ENCODE measurements around the gene CDT1. TPM values are rescaled to one million over a fixed set of nuclear protein-coding genes. Genes with fewer than 3 reads are reported as not detected.
A peak's percentile ranks its signal among the peaks of the same experiment; 100 is the strongest.
"Not testable (repeated sequence)": the region's sequence is repeated elsewhere in the genome, so short reads cannot be mapped to it uniquely, and the experiment has no call there.

The CDT1 gene
- total and polyA plus RNA-seq, 9 donors = 2.7 to 17.3 (median 12.1) TPM

DNA sequence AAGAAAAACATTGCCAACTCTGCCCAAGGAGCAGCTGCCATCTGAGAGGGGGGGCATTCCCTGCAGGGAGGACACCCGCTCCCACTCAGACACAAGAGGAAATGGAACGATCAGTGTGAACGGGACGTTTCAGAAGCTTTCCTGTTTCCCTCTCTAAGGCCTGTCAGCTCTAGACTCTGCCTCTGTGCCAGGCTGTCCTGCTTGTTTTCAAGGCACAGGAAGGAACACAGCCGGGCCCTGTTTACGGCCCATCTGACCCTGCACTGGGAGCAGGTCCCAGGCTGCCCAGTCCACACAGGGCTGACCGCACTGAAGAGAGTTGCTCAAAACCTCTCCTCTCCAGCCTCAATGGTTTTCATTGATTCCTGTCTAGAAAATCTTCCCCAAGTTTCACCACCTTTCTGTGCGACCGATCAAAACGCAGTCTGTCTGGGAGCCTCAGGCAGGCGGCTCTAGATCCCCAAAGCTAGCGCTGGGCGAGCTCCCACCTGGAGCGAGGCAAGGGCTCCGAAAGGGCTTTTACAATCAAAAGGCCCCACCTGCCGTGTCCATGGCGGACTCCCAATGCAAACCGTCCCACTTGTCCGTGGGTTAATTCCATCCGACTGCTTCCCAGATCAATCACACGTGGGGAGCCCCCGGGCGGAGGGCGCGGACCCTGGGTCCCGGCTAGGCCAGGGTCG, 20.1 kb upstream of the CDT1 start:
- H3K27ac ChIP-seq (ENCODE audit: low read length) = peak overlapping the region; percentile 74
- peak overlapping the region; percentile 50 for H3K4me3 ChIP-seq (ENCODE audit: low read length)
- H3K4me1 ChIP-seq (ENCODE audit: control insufficient read depth, insufficient read depth, low read length) = peaks cover 52% of the 10 kb centered on the region
- DNase-seq = peak; percentile 58
- 47% methylated on average over 18 of the region's 27 CpGs for WGBS (ENCODE audit: insufficient coverage)
- no peaks in the 10 kb centered on the region for H3K9me3 ChIP-seq (replicated peaks; ENCODE audit: control insufficient read depth, low read depth, low read length)
- H3K27me3 ChIP-seq (ENCODE audit: control insufficient read depth, insufficient read depth, low read length) = peaks cover 39% of the 10 kb centered on the region
- H3K36me3 ChIP-seq (ENCODE audit: control insufficient read depth, insufficient read depth, low read length) = no peaks in the 10 kb centered on the region

DNA sequence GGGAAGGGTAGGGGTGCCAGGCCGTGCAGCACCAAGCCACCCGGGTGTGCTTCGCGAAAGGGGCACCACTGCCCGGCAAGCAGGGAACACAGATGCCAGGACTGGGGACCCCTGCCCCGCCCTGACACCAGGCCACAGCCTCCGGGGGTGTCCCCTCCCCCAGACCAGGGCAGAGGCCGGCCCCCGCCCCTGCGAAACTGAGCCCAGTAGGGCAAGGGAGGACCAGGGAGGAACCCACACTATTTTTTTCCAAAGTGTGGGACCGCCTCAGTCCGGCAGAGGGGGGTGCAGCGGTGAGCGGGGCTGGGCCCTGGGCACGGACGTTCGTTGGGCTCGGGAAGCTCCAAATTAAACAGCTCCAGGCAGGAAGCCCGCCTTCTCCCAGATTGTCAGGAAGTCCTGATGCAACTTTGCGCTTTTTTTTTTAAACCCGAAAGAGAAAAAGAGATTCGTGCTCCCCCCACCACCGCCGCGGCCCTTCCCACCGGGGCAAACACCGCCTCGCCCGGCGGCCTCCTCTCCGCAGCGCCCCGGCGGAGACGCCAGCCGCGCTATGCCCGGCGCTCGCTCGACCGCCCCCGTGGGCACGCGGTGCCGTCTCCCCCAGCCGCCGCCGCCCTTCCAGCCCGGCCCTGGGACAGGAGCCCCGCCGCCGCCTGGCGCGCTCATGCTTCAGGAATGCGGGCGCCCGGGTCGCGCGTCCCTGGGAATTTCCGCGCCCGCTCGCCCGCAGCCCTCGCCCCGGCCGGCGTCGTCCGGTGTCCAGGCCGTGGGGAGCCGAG, 19.3 kb upstream of the CDT1 start:
- Histone ChIP-seq H3K27ac (ENCODE audit: low read length) (peak overlapping the region; percentile 74), H3K4me3 (ENCODE audit: low read length) (peak overlapping the region; percentile 50), H3K9me3 (replicated peaks; ENCODE audit: control insufficient read depth, low read depth, low read length) (no peaks in the 10 kb centered on the region), H3K36me3 (ENCODE audit: control insufficient read depth, insufficient read depth, low read length) (no peaks in the 10 kb centered on the region), H3K4me1 (ENCODE audit: control insufficient read depth, insufficient read depth, low read length) (peaks cover 45% of the 10 kb centered on the region), H3K27me3 (ENCODE audit: control insufficient read depth, insufficient read depth, low read length) (peaks cover 33% of the 10 kb centered on the region)
- 4% methylated on average over 69 of the region's 74 CpGs for WGBS (ENCODE audit: insufficient coverage)
- DNase-seq = peak; percentile 86

DNA sequence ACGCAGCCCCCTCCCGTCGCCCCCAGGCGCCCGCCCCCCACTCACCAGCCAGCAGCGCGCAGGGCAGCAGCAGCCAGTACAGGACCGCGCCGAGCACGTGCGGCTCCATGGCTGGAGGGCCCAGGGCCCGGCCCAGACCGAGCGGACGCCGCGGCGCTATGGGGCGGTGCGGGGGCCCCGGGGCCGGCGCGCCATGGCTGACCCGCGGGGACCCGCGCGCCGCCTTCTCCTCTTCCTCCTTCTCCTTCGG, 18.8 kb upstream of the CDT1 start:
- H3K4me1 ChIP-seq (ENCODE audit: control insufficient read depth, insufficient read depth, low read length) = peaks cover 40% of the 10 kb centered on the region
- 0% methylated on average over 32 of the region's 32 CpGs for WGBS (ENCODE audit: insufficient coverage)
- DNase-seq = no peak
- peaks cover 28% of the 10 kb centered on the region for H3K27me3 ChIP-seq (ENCODE audit: control insufficient read depth, insufficient read depth, low read length)
- H3K9me3 ChIP-seq (replicated peaks; ENCODE audit: control insufficient read depth, low read depth, low read length) = no peaks in the 10 kb centered on the region
- peak overlapping the region; percentile 50 for H3K4me3 ChIP-seq (ENCODE audit: low read length)
- no peaks in the 10 kb centered on the region for H3K36me3 ChIP-seq (ENCODE audit: control insufficient read depth, insufficient read depth, low read length)
- H3K27ac ChIP-seq (ENCODE audit: low read length) = no peak overlapping the region

DNA sequence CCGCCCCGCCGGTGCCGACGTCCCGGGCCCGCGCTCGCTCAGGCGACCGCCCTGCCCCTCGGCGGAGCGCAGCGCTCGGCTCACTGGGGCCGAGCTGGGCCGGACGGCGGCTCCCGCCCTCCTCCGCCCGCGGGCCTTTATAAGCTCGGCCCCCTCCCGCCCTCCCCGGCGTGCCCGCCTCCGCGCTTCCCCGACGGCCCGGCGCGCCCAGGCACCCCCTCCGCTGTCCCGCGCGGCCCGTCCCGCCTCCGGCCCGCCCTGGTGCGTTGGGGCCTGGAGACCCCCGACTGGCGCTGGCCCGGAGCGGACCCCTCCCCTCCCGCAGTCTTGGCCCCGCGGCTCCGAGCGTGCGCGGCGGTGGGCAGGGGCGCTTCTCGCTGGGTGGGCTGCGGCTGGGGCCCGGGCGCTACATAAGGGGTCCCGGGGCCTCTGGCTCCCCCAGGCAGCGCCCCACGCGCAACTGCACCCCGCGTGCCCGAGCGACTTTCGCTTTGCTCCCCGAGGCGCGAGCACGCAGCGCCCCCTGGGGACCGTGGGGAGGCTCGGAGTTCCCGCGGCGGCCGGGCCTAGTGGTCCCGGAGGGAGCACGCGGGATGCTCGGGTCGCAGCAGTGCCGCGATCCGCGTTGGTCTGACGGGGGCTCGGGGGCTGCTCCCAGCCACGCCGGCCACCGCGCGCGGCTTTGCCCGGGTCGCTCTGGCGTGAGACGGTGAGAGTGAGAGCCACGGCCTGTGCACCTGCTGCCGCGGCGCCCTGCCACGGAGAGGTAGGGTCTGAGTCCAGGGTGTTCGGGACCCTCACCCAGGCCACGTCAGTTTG, 18.3 kb upstream of the CDT1 start, which contains the start of gene PIEZO1:
Gene PIEZO1, minus strand, starts transcription at position 115 of the 819 bp plus-strand sequence. CDS start 256 bp downstream, outside the sequence.
- Histone ChIP-seq H3K27me3 (ENCODE audit: control insufficient read depth, insufficient read depth, low read length) (peaks cover 30% of the 10 kb centered on the region), H3K36me3 (ENCODE audit: control insufficient read depth, insufficient read depth, low read length) (no peaks in the 10 kb centered on the region), H3K4me1 (ENCODE audit: control insufficient read depth, insufficient read depth, low read length) (peaks cover 36% of the 10 kb centered on the region), H3K27ac (ENCODE audit: low read length) (peak within 1 kb of the TSS; percentile 74), H3K4me3 (ENCODE audit: low read length) (peak within 1 kb of the TSS; percentile 50), H3K9me3 (replicated peaks; ENCODE audit: control insufficient read depth, low read depth, low read length) (no peaks in the 10 kb centered on the region)
- peak; percentile 80 for DNase-seq
- 3% methylated on average over 109 of the region's 110 CpGs for WGBS (ENCODE audit: insufficient coverage)

DNA sequence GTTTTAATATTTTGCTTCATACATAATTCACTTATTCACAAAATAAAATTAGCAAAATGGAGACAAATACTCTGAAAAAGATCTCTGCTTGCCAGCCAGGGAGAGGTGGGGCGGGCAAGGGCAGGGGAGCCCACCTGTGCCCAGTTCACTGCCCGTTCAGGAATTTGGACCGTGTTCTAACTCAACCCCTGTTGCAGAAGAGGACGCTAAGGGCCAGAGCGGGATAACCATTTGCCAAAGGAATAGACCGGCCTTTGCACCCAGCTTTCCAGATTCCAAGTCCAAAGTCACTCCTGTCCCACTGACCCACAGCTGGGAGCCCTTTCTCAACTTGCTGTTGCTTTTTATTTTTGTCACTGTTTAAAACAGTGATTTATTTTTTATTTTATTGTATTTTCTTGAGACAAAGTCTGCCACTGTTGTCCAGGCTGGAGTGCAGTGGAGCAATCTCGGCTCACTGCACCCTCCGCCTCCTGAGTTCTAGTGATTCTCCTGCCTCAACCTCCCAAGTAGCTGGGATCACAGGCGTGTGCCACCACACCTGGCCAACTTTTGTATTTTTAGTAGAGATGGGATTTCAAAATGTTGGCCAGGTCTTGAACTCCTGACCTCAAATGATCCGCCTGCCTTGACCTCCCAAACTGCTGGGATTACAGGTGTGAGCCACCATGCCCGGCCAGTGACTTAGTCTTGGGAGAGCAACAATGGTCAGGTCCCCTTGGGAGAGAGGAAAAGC, 15.8 kb upstream of the CDT1 start:
- Histone ChIP-seq H3K27ac (ENCODE audit: low read length) (no peak overlapping the region), H3K36me3 (ENCODE audit: control insufficient read depth, insufficient read depth, low read length) (no peaks in the 10 kb centered on the region), H3K9me3 (replicated peaks; ENCODE audit: control insufficient read depth, low read depth, low read length) (no peaks in the 10 kb centered on the region), H3K27me3 (ENCODE audit: control insufficient read depth, insufficient read depth, low read length) (peaks cover 37% of the 10 kb centered on the region), H3K4me1 (ENCODE audit: control insufficient read depth, insufficient read depth, low read length) (peaks cover 27% of the 10 kb centered on the region), H3K4me3 (ENCODE audit: low read length) (no peak overlapping the region)
- 94% methylated on average over 4 of the region's 11 CpGs for WGBS (ENCODE audit: insufficient coverage)
- no peak for DNase-seq

DNA sequence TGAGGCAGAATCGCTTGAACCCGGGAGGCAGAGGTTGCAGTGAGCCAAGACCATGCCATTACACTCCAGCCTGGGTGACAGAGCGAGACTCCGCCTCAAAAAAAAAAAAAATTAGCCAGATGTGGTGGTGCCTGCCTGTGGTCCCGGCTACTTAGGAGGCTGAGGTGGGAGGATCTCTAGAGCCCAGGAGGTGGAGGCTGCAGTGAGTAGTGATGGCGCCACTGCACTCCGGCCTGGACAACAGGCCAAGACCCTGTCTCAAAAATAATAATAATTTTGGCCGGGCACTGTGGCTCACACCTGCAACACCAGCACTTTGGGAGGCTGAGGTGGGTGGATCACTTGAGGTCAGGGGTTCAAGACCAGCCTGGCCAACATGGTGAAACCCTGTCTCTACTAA, 14.8 kb upstream of the CDT1 start:
- H3K4me3 ChIP-seq (ENCODE audit: low read length); DNase-seq; H3K36me3 ChIP-seq (ENCODE audit: control insufficient read depth, insufficient read depth, low read length); H3K27ac ChIP-seq (ENCODE audit: low read length); H3K9me3 ChIP-seq (replicated peaks; ENCODE audit: control insufficient read depth, low read depth, low read length): not testable (repeated sequence)
- Histone ChIP-seq H3K4me1 (ENCODE audit: control insufficient read depth, insufficient read depth, low read length) (peaks cover 18% of the 10 kb centered on the region), H3K27me3 (ENCODE audit: control insufficient read depth, insufficient read depth, low read length) (peaks cover 47% of the 10 kb centered on the region)
- WGBS (ENCODE audit: insufficient coverage) = 98% methylated on average over 5 of the region's 8 CpGs

DNA sequence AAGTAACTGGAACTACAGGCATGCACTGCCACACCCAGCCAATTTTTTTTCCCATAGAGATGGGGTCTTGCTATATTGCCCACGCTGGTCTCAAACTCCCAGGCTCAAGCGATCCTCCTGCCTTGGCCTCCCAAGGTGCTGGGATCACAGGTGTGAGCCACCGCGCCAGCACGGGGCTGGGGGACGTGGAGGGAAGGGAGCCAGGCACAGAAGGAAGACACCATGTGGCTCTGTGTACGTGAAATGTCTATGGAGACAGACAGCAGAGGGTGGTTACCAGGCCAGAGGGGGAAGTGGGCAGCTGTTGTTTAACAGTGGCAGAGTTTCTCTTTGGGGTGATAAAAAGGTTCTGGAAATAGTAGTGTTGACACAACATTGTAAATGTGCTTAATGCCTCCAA, 14.0 kb upstream of the CDT1 start:
- WGBS (ENCODE audit: insufficient coverage) = 53% methylated on average over 7 of the region's 7 CpGs
- H3K4me3 ChIP-seq (ENCODE audit: low read length) = no peak overlapping the region
- peaks cover 47% of the 10 kb centered on the region for H3K27me3 ChIP-seq (ENCODE audit: control insufficient read depth, insufficient read depth, low read length)
- no peak for DNase-seq
- no peak overlapping the region for H3K27ac ChIP-seq (ENCODE audit: low read length)
- peaks cover 13% of the 10 kb centered on the region for H3K4me1 ChIP-seq (ENCODE audit: control insufficient read depth, insufficient read depth, low read length)
- no peaks in the 10 kb centered on the region for H3K36me3 ChIP-seq (ENCODE audit: control insufficient read depth, insufficient read depth, low read length)
- no peaks in the 10 kb centered on the region for H3K9me3 ChIP-seq (replicated peaks; ENCODE audit: control insufficient read depth, low read depth, low read length)

DNA sequence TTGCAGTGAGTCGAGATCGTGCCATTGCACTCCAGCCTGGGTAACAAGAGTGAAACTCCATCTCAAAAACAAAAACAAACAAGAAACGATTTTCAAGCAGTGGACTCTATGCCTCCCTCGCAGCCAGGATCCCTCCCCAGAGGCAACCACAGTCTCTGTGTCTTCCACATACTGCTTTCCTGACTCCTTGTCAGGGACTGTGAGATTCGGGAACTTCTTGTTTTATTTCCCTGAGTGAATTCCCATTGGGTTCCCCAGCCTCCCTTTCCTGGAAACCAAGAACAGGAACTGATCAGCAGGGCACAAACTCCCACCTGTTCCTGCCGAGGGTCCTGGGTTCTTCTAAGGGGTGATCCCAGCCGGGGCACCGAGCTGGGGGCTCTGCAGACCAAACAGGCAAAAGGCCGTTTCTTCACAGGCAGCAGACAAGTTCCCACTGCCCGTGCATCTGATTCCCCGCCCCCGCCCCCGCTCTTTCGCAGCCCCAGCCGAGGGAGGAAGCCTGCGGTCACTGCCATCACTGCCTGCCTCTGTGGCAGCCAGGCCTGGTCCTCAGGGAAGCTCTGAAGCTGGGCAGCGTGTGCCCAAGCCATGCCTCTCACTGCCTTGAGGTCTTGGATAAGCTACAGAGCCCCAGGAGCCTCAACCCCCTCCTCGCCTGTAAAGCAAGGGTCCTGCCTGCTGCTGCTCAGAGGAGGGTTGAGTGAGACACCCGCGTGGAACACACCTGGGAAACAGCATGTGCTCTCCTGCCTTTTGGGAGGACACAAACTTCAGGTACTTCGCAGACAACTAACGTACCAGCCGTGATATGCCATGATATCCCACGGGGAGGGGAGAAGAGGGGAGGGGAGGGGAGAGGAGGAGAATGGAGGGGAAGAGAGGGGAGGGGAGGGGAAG, 13.0 kb upstream of the CDT1 start:
- no peak overlapping the region for H3K27ac ChIP-seq (ENCODE audit: low read length)
- peaks cover 49% of the 10 kb centered on the region for H3K27me3 ChIP-seq (ENCODE audit: control insufficient read depth, insufficient read depth, low read length)
- 17% methylated on average over 18 of the region's 24 CpGs for WGBS (ENCODE audit: insufficient coverage)
- no peak for DNase-seq
- H3K4me1 ChIP-seq (ENCODE audit: control insufficient read depth, insufficient read depth, low read length) = peaks cover 12% of the 10 kb centered on the region
- no peak overlapping the region for H3K4me3 ChIP-seq (ENCODE audit: low read length)
- H3K36me3 ChIP-seq (ENCODE audit: control insufficient read depth, insufficient read depth, low read length) = no peaks in the 10 kb centered on the region
- no peaks in the 10 kb centered on the region for H3K9me3 ChIP-seq (replicated peaks; ENCODE audit: control insufficient read depth, low read depth, low read length)

DNA sequence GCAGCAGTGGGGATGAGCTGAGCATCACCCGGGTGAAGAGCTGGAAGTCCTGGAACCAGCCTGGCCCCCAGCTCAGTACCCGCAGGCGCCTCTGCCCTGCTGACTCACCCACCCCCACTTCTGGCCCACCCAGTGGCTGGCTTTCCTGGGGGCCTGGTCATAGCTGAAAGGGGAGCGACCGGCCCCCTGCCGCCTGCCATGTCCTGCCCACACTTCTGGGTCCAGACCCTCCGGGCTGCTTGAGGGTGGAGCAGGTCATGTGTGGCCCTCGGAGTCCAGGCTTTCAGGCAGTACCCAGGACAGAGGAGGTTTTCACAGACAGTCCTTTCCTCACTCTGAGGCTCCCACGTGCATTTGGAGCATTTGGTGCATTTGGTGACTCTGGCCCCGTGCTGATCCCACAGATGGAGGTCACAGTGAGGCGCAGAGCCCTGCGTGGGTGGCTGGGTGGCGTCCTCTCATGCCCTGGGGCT, 11.5 kb upstream of the CDT1 start:
- WGBS (ENCODE audit: insufficient coverage) = 63% methylated on average over 9 of the region's 13 CpGs
- no peak for DNase-seq
- peaks cover 9% of the 10 kb centered on the region for H3K4me1 ChIP-seq (ENCODE audit: control insufficient read depth, insufficient read depth, low read length)
- no peak overlapping the region for H3K27ac ChIP-seq (ENCODE audit: low read length)
- peaks cover 47% of the 10 kb centered on the region for H3K27me3 ChIP-seq (ENCODE audit: control insufficient read depth, insufficient read depth, low read length)
- H3K9me3 ChIP-seq (replicated peaks; ENCODE audit: control insufficient read depth, low read depth, low read length) = no peaks in the 10 kb centered on the region
- H3K36me3 ChIP-seq (ENCODE audit: control insufficient read depth, insufficient read depth, low read length) = no peaks in the 10 kb centered on the region
- H3K4me3 ChIP-seq (ENCODE audit: low read length) = no peak overlapping the region

All from muscle of leg (tissue), 11 donors.